Ramos (cell line): ENCODE measurements around the gene TTLL10.
"Not testable (repeated sequence)": the region's sequence is repeated elsewhere in the genome, so short reads cannot be mapped to it uniquely, and the experiment has no call there.

ENCODE experiments used
- in situ Hi-C: fragments of 300-500 bp; cut with MboI; formaldehyde crosslinking; loops from one replicate; pipeline ENCODE4 v1.14.3; 2022; ENCODE audit warnings: low sequenced_read_pairs; ENCODE audit not compliant: unreplicated experiment

Gene TTLL10

DNA sequence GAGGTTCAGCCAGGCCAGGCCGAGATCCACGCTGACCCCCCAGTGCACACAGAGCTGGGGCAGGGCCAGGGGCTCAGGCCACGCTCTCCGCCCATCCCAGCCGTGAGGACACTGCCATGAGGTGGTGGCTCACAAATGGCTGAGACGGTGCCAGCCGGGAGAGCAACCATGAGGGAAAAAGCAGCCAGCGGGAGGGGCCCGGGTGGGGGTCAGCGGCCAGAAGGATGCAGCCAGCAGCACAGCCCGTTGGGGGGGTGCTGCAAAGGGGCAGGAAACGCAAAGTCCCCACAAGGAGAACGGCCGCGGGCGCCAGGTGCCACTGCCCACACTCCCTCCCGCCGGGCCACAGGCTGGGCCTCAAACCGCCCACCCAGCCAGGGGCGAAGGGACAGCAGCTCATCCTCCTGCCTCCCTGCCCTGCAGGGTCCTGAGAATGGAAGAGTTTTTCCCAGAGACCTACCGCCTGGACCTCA is 8.3 kb downstream of the TTLL10 start:
- in situ Hi-C loops = no loop called here

DNA sequence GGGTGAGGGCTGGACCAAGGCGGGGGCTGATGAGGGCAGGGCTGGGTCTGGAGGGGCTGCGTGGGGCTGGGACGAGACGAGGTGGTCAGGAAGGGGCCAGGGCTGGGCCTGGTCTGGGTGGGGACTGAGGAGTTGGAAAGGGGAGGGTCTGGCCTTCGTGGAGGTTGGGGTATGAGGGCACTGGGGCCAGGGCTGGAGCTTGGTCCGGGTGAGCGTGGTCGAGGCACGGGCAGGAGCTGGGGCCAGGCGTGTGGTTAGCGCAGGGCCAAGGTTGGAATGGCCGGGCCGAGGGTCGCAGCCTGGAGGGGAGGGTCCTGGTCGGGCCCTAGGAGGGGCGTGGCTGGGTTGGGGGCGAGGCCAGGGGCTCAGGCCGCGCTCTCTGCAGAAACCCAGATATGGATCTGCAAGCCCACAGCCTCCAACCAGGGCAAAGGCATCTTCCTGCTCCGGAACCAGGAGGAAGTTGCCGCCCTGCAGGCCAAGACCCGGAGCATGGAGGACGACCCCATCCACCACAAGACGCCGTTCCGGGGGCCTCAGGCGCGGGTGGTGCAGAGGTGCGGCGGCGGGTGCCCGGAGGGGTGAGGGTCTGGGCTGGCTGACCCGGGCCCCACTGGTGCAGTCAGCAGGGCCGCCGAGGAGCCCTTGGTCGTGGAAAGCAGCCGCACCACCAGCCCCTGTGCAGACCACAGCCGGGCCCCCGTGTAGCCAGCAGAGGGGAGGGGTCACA is 9.0 kb downstream of the TTLL10 start:
- in situ Hi-C loops = no loop called here

DNA sequence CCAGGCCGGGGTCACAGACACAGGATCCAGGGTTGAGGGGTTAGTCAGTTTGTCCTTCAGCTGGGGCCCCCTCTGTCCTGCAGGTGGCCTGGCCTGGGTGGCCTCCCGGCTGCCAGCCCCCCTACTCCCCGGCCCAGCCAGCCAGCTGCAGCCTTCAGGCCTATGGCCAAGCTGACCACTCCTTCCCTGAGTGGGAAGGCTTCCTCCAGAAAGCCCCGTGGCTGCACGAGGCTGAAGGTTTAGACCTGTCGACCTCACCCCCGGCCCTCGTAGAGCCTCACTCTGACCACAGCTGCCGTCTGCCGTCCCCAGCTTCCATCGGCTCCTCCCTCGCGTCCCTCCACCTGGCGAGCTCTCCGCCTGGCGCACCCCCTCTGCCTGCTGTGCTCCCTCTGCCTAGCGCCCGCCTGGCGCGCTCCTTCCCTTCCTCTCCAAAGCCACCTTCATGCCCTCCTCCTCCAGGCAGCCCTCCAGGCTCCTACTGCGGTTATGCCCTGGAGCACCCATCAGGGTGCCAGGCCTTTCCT is 9.6 kb downstream of the TTLL10 start:
- in situ Hi-C loops = no loop called here

- in situ Hi-C loops = no loop called here
These were observed 10.4 kb downstream of the TTLL10 start for GRCh38 chr1:1183833-1184775.

GRCh38 chr1:1185101-1185765 is 11.6 kb downstream of the TTLL10 start:
- in situ Hi-C loops = no loop called here

GRCh38 chr1:1187938-1188337 is 14.3 kb downstream of the TTLL10 start:
- in situ Hi-C loops = no loop called here

DNA sequence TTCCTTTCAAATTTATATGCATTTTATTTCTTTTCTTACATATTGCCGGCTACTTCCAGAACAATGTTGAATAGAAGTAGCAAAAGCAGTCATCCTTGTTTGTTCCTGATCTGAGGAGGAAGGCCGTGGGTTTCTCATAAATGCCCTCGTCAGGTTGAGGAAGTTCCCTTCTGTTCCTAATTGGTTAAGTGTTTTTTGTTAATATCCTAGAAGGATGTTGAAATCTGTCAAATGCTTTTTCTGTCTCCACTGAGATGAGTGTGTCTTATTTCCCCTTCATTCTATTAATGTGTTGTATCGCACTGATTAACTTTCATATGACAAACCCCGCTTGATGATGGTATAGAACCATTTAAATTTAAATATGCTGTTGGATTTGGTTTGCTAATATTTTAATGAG is 15.4 kb downstream of the TTLL10 start:
- in situ Hi-C loops = no loop called here

DNA sequence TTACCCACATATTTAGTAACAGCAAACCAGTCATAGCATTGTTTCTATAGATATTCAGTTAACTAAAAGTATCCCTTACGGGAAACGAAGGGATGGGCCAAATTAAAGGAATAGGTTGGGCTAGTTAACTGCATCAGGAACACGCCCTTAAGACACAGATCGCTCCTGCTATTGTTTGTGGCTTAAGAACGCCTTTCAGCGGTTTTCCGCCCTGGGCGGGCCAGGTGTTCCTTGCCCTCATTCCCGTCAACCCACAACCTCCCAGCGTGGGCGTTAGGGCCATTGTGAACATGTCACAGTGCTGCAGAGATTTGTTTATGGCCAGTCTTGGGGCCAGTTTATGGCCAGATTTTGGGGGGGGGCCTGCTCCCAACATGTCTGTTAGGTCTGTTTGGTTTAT is 18.1 kb downstream of the TTLL10 start:
- in situ Hi-C loops = no loop called here

- in situ Hi-C loops = no loop called here
These were observed 21.0 kb downstream of the TTLL10 start for GRCh38 chr1:1194723-1195122.

DNA sequence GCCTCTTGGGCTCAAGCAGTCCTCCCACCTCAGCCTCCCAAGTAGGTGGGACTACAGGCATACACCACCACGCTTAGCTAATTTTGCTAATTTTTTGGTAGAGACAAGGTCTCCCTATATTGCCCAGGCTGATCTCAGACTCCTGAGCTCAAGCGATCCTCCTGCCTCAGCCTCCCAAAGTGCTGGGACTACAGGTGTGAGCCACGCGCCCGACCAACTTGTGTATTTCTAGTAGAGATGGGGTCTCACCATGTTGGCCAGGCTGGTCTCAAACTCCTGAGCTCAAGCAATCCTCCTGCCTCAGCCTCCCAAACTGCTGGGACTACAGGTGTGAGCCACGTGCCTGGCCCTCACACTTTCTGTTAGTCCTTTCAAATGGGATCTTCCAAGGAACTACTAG is 22.0 kb downstream of the TTLL10 start:
- in situ Hi-C loops = not testable (repeated sequence)

DNA sequence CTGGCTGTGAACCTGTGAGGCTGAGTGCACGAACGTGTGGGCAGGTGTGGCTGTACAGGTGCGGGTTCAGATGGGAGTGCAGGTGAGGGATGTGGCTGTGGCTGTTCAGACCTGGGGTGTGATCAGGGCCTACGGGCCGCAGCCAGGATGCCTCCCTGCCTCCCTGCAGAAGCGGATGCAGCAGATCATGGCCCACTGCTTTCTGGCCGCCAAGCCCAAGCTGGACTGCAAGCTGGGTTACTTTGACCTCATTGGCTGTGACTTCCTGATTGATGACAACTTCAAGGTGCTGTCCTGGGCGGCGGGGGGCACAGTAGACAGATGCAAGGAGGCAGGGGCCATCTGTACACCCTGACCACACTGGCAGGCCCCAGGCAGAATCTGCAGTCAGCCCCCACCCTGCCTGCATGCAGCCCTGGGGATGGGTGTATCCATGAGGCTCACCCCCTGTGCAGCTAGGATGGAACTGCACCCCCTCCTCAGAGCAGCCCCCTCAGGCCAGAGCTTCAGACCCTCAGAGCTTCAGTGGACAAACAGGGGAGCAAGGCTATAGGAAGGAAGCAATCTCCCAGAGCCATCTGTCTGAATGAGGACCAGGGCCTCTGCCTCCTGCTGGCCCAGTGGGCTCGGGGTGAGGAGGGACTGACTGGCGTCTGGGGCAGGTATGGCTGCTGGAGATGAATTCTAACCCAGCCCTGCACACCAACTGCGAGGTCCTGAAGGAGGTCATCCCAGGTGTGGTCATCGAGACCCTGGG is 22.9 kb downstream of the TTLL10 start:
- in situ Hi-C loops = no loop called here

GRCh38 chr1:1197188-1197500 is 23.5 kb downstream of the TTLL10 start:
- in situ Hi-C loops = no loop called here

- in situ Hi-C loops = no loop called here
These were observed 24.1 kb downstream of the TTLL10 start for GRCh38 chr1:1197551-1198422.

GRCh38 chr1:1198423-1199140 is 24.9 kb downstream of the TTLL10 start:
- in situ Hi-C loops = no loop called here

GRCh38 chr1:1199141-1199960 is 25.7 kb downstream of the TTLL10 start:
- in situ Hi-C loops = no loop called here

DNA sequence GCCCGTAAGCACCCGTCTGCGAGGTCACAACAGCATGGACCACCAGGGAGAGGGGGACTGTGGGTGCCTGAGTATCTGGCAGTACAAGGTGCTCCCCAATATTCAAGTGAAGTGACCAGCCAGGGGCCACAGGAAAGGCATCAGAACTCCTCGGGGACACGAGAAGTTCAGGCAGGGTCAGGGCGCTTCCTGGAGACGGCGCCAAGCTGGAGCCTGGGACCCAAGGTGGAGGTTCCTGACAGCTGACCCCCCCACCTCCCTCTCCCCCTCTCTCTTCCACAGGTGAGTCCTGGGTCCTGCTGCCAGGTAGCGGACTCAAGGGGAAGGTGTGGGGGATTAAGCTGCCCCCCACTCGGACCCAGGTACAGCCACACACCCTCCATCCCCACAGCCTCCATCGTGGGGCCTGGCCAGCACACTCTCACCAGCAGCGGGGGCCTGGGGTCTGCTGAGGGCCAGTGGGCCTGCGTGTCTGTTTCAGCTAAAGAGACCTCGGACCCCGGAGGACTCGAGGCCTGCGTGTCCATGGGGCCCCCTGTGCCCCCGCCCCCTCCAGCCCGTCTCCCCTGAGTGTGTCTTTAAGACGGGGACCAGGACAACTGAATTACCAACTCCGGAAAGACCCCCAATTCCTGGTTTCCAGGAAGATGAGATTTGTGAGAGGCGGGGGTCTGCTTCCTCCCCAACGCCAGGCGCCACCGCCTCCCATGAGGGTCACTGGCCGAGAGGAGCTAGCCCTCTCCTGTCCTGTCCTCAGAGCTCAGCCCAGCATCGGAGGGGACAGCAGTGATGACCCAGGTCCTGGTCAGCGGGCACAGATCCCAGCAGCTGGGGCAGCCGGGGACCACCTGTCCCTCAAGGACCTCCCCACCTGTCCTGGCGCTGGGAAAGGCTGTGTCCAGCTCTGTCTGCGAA is 26.5 kb downstream of the TTLL10 start:
- in situ Hi-C loops = no loop called here
